Endothelial cell of umbilical vein (primary cell): ENCODE measurements around the gene RASL12. TPM values are rescaled to one million over a fixed set of nuclear protein-coding genes. Genes with fewer than 3 reads are reported as not detected.

ENCODE experiments used
- BruUV-seq: library from RNA; stranded (reverse); fragments of 400-500 nt; replicated peaks from 2 replicates; lab custom pipeline; 2021; lab: Mats Ljungman, UMichigan
- CTCF ChIA-PET: fragments of 300-600, 350-600 bp; sonication (Branson Sonifier 250); formaldehyde crosslinking; loops from one replicate; lab custom pipeline; 2021; ENCODE audit warnings: antibody characterized with exemption, inconsistent platforms; lab: Charles Lee
- POLR2A ChIA-PET: fragments of 300-600, 350-600 bp; sonication (Branson Sonifier 250); formaldehyde crosslinking; loops from one replicate; lab custom pipeline; 2021; ENCODE audit warnings: antibody characterized with exemption, inconsistent platforms; lab: Charles Lee
- DNase-seq: peaks from one replicate; pipeline ENCODE4 v3.0.0-alpha.2; 2011; ENCODE audit warnings: low read depth, low spot score
- FAIRE-seq: peaks from 2 replicates; lab custom pipeline; 2011; peaks lifted over from hg19 to GRCh38; lab: Jason Lieb, UNC
- H2AFZ ChIP-seq: 2 replicates; pipeline ENCODE4 v1.6.0; 2012; ENCODE audit warnings: low read depth, low read length, control low read depth, inconsistent platforms
- H3K27ac ChIP-seq: 2 replicates; pipeline ENCODE4 v1.5.1; 2011; ENCODE audit warnings: low read depth, mild to moderate bottlenecking, control low read depth, low read length, moderate library complexity; ENCODE audit not compliant: insufficient read depth
- H3K27me3 ChIP-seq, 2 experiments: 2 replicates each; pipeline versions ENCODE4 v1.6.0 to v1.6.1; 2011; ENCODE audit warnings: low read length in 2 of 2, mixed read lengths in 1 of 2; ENCODE audit not compliant: control insufficient read depth in 2 of 2, insufficient read depth in 2 of 2
- H3K36me3 ChIP-seq, 2 experiments: 2 replicates in 1 of 2; 3 replicates in 1 of 2; pipeline ENCODE4 v1.5.1; 2011; ENCODE audit warnings: low read length in 2 of 2, mild to moderate bottlenecking in 1 of 2, moderate library complexity in 1 of 2; ENCODE audit not compliant: control insufficient read depth in 2 of 2, insufficient read depth in 2 of 2; ENCODE audit errors: extremely low read depth in 1 of 2
- H3K4me1 ChIP-seq: 3 replicates; pipeline ENCODE4 v1.5.1; 2011; ENCODE audit warnings: mild to moderate bottlenecking, low read length; ENCODE audit not compliant: control insufficient read depth, insufficient read depth; ENCODE audit errors: extremely low read depth
- H3K4me2 ChIP-seq: 2 replicates; pipeline ENCODE4 v1.6.1; 2011; ENCODE audit warnings: low read length, control low read depth, mixed read lengths; ENCODE audit not compliant: insufficient read depth
- H3K4me3 ChIP-seq, 3 experiments: fragments of 200-600 bp in 1 of 3; sonication (generic), shearing (Covaris generic) in 1 of 3; replicated peaks in 1 of 3; 2 replicates each; pipeline ENCODE4 v1.5.1; 2011 to 2016; ENCODE audit warnings: control low read depth in 3 of 3, low read length in 3 of 3, mild to moderate bottlenecking in 2 of 3, inconsistent platforms in 1 of 3, low read depth in 1 of 3, moderate library complexity in 1 of 3; ENCODE audit not compliant: insufficient read depth in 1 of 3
- H3K79me2 ChIP-seq: 2 replicates; pipeline ENCODE4 v1.6.0; 2012; ENCODE audit warnings: low read length, inconsistent platforms; ENCODE audit not compliant: control insufficient read depth, insufficient read depth
- H3K9ac ChIP-seq: replicated peaks from 2 replicates; pipeline ENCODE3; 2011; ENCODE audit warnings: low read length, control low read depth; ENCODE audit not compliant: insufficient read depth; ENCODE audit errors: extremely low read depth
- H3K9me1 ChIP-seq: replicated peaks from 3 replicates; pipeline ENCODE4 v1.6.0; 2011; ENCODE audit warnings: mild to moderate bottlenecking, low read length; ENCODE audit not compliant: control insufficient read depth, insufficient read depth; ENCODE audit errors: extremely low read depth
- H3K9me3 ChIP-seq: replicated peaks from 2 replicates; pipeline ENCODE4 v1.5.1; 2012; ENCODE audit warnings: low read length, inconsistent platforms; ENCODE audit not compliant: control insufficient read depth, insufficient read depth
- H4K20me1 ChIP-seq: replicated peaks from 2 replicates; pipeline ENCODE3; 2011; ENCODE audit warnings: mild to moderate bottlenecking, low read length; ENCODE audit not compliant: control insufficient read depth, insufficient read depth; ENCODE audit errors: extremely low read depth
- EZH2 ChIP-seq: IDR thresholded peaks from 2 replicates; pipeline ENCODE4 v1.6.1; 2012; ENCODE audit warnings: borderline replicate concordance, low read depth, mild to moderate bottlenecking, moderate library complexity, low read length, inconsistent platforms; ENCODE audit not compliant: severe bottlenecking
- FOS ChIP-seq: IDR thresholded peaks from 2 replicates; pipeline ENCODE4 v1.6.1; 2011; ENCODE audit warnings: mild to moderate bottlenecking, low read length, moderate library complexity, borderline replicate concordance; ENCODE audit not compliant: insufficient read depth
- GATA2 ChIP-seq: IDR thresholded peaks from 2 replicates; pipeline ENCODE4 v1.7.0; 2011; ENCODE audit warnings: low read depth, mild to moderate bottlenecking, moderate library complexity, mixed read lengths, low read length; ENCODE audit not compliant: insufficient read length, insufficient read depth
- JUN ChIP-seq: IDR thresholded peaks from 2 replicates; pipeline ENCODE4 v1.6.1; 2011; ENCODE audit warnings: borderline replicate concordance, low read depth; ENCODE audit not compliant: insufficient read length, insufficient read depth
- MYC ChIP-seq: IDR thresholded peaks from one replicate; pipeline ENCODE4 v1.6.1; 2011; ENCODE audit warnings: mild to moderate bottlenecking, low read depth, low read length
- POLR2A ChIP-seq: IDR thresholded peaks from 2 replicates; pipeline ENCODE4 v1.6.1; 2012; ENCODE audit warnings: low read depth, mild to moderate bottlenecking, control low read depth, low read length
- POLR2AphosphoS5 ChIP-seq: IDR thresholded peaks from 2 replicates; pipeline ENCODE4 v1.6.1; 2012; ENCODE audit warnings: low read depth, mild to moderate bottlenecking, control low read depth, low read length, moderate library complexity; ENCODE audit not compliant: insufficient read depth
- dilution Hi-C: fragments of 300-500 bp; cut with MboI; formaldehyde crosslinking; loops from one replicate; pipeline ENCODE4 v1.15.0; 2019; ENCODE audit warnings: low sequenced_read_pairs; ENCODE audit not compliant: extremely low pct_ligation_motif_present
- intact Hi-C: fragments of 100-400 bp; cut with micrococcal nuclease; formaldehyde crosslinking; loops from one replicate; pipeline ENCODE4 v1.10.0; 2022
- polyA plus RNA-seq, 4 experiments: library from polyadenylated mRNA; depleted of rRNA in 3 of 4; stranded (reverse) in 3 of 4; unstranded in 1 of 4; fragments of >200 nt; gene quantifications; 2 replicates each; pipeline versions ENCODE4 v1.2.1 to v1.2.3, GENCODE V29; 2011 to 2012; ENCODE audit warnings: missing spikeins in 1 of 4
- total RNA-seq: library from RNA; stranded (reverse); gene quantifications from 2 replicates; pipeline ENCODE4 v1.2.3, GENCODE V29; 2021
- TF ChIP-seq, protein P1 (sequence below), 2 donors: IDR thresholded peaks; 1 replicate in 1 of 2; 2 replicates in 1 of 2; pipeline ENCODE4 v1.5.1; 2011; ENCODE audit warnings: low read length in 2 of 2, mild to moderate bottlenecking in 2 of 2, moderate library complexity in 2 of 2, control low read depth in 1 of 2, inconsistent platforms in 1 of 2, low read depth in 1 of 2; ENCODE audit not compliant: insufficient read depth in 1 of 2; ENCODE audit errors: extremely low read depth in 1 of 2
- TF ChIP-seq, protein P2 (sequence below): IDR thresholded peaks from 2 replicates; pipeline ENCODE4 v1.6.1; 2011; ENCODE audit not compliant: insufficient read depth, insufficient read length

The RASL12 gene
- total and polyA plus RNA-seq, 2 donors (not counting 3 experiments of a cell fraction or from before 2014, with no cell fraction given): not detected

DNA sequence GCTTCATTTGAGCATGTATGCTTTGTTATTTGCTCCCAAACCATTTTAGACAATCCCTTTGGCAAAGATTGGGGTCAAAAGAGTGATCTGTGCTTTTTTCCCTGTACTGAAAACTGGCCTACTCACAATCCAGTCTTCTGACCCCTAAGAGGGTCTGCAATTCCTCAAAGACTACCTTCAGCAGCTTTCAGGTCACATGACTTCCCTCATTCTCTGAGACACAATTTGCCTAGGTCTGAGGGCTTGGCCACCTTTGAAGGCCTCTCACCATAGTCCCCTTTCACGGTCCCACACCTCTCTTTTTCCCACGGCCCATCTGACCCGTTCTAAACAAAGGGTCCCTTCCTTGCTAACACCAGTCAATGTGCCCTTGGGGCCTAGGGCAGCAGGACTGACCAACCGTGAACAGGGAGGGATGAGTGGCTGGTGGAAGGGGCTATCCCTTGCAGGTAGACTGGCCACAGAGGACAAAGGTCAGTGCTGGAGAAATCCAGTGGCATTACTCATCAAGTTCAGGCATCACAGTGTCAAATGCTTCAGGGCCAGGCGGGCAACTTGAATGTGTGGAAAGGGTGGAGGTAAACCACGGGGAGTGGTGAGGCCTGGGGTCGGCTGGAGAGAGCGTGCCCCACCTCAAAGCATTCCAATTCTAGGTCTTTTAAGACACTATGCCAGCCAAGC lies 10.8 kb downstream of the RASL12 start:
- no peak overlapping the region for H3K4me2 ChIP-seq
- H3K27ac ChIP-seq: no peak overlapping the region
- intact Hi-C loops (no loop called here), dilution Hi-C loops (no loop called here)
- POLR2A ChIA-PET: no interaction called here
- DNase-seq (no peak), FAIRE-seq (no peak)
- no peaks in the 10 kb centered on the region for H3K36me3 ChIP-seq
- no peak overlapping the region for H2AFZ ChIP-seq
- no peaks in the 10 kb centered on the region for H3K9me1 ChIP-seq
- BruUV-seq: no TSS peak
- no peaks in the 10 kb centered on the region for H3K27me3 ChIP-seq
- no peaks in the 10 kb centered on the region for H4K20me1 ChIP-seq
- H3K4me3 ChIP-seq: no peak overlapping the region
- no peaks in the 10 kb centered on the region for H3K4me1 ChIP-seq
- CTCF ChIA-PET: interaction anchor here (1.3 to 7.2 kb wide), 4 partner anchors 14 to 44 kb away, joined by 3 to 89 read pairs (median 48); partner anchors contain the start of gene KBTBD13
- no peaks in the 10 kb centered on the region for H3K9me3 ChIP-seq
- no peaks in the 10 kb centered on the region for H3K79me2 ChIP-seq
- H3K9ac ChIP-seq: no peak overlapping the region
- TF ChIP-seq MYC (no peak), FOS (no peak), GATA2 (no peak)

DNA sequence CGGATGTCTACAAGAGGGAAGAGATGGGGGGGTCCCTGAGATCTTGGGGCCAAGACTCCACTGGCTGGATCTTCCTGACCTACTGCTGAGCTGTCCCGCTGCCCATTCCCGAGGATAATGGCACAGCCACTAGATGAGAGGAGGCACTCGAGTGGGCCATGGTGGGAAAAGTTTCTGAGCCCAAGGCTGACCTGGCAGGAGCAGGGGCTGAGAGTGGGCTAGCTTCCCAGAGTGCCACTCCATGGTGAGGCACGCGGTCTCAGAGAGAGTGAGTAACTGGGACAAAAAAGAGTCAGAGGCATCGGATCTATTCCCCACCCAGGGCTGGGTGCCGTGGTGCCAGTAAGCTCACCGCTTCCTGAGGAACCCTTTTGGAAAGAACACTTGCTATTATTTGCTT lies 11.7 kb downstream of the RASL12 start:
- intact Hi-C loops (no loop called here), dilution Hi-C loops (no loop called here)
- FAIRE-seq (no peak), DNase-seq (no peak)
- H3K4me2 ChIP-seq: no peak overlapping the region
- no peak overlapping the region for H3K4me3 ChIP-seq
- TF ChIP-seq POLR2A (no peak), MYC (no peak), JUN (no peak), POLR2AphosphoS5 (no peak), FOS (no peak), EZH2 (no peak), GATA2 (no peak)
- TF ChIP-seq, protein P1, sequence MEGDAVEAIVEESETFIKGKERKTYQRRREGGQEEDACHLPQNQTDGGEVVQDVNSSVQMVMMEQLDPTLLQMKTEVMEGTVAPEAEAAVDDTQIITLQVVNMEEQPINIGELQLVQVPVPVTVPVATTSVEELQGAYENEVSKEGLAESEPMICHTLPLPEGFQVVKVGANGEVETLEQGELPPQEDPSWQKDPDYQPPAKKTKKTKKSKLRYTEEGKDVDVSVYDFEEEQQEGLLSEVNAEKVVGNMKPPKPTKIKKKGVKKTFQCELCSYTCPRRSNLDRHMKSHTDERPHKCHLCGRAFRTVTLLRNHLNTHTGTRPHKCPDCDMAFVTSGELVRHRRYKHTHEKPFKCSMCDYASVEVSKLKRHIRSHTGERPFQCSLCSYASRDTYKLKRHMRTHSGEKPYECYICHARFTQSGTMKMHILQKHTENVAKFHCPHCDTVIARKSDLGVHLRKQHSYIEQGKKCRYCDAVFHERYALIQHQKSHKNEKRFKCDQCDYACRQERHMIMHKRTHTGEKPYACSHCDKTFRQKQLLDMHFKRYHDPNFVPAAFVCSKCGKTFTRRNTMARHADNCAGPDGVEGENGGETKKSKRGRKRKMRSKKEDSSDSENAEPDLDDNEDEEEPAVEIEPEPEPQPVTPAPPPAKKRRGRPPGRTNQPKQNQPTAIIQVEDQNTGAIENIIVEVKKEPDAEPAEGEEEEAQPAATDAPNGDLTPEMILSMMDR (IDR thresholded peaks at IDR 0.05; ENCODE audit: extremely low read depth in 1 of 2, insufficient read depth in 1 of 2, low read depth in 1 of 2, low read length in 2 of 2): no peak
- TF ChIP-seq, protein P2, sequence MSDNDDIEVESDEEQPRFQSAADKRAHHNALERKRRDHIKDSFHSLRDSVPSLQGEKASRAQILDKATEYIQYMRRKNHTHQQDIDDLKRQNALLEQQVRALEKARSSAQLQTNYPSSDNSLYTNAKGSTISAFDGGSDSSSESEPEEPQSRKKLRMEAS: no peak
- H3K27ac ChIP-seq: no peak overlapping the region
- ChIA-PET CTCF (interaction anchor here (1.3 to 7.2 kb wide), 6 partner anchors 10 to 45 kb away, joined by 3 to 89 read pairs (median 24); partner anchors contain the start of gene KBTBD13), POLR2A (no interaction called here)
- no peaks in the 10 kb centered on the region for H3K9me1 ChIP-seq
- H3K79me2 ChIP-seq: no peaks in the 10 kb centered on the region
- H3K36me3 ChIP-seq: no peaks in the 10 kb centered on the region
- no peaks in the 10 kb centered on the region for H3K9me3 ChIP-seq
- no TSS peak for BruUV-seq
- no peaks in the 10 kb centered on the region for H4K20me1 ChIP-seq
- H3K9ac ChIP-seq: no peak overlapping the region
- no peaks in the 10 kb centered on the region for H3K27me3 ChIP-seq
- no peak overlapping the region for H2AFZ ChIP-seq
- H3K4me1 ChIP-seq: no peaks in the 10 kb centered on the region
